HG02571 (cell line): ENCODE data around the gene TMEM170B.
"Not testable (repeated sequence)": the region's sequence is repeated elsewhere in the genome, so short reads cannot be mapped to it uniquely, and the experiment has no call there.

Source experiments
- ATAC-seq: cut with Tn5 transposase; IDR thresholded peaks from one replicate; pipeline ENCODE4 v1.9.1; 2021; ENCODE audit warnings: mild to moderate bottlenecking, moderate library complexity; ENCODE audit not compliant: unreplicated experiment

Gene TMEM170B

GRCh38 chr6:11527274-11527870 lies 10.2 kb upstream of the TMEM170B start:
- ATAC-seq = no peak

DNA sequence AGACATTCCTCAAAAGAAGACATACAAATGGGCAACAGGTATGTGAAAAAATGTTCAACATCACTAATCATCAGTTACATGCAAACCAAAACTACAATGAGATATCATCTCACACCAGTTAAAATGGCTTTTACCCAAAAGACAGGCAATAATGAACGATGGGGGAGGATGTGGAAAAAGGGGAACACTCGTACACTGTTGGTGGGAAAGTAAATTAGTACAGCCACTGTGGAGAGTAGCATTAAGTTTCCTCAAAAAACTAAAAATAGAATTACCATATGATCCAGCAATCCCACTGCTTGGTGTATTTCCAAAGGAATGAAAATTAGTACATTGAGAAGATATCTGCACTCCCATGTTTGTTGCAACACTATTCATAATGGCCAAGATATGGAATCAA lies 8.6 kb upstream of the TMEM170B start:
- no peak for ATAC-seq

DNA sequence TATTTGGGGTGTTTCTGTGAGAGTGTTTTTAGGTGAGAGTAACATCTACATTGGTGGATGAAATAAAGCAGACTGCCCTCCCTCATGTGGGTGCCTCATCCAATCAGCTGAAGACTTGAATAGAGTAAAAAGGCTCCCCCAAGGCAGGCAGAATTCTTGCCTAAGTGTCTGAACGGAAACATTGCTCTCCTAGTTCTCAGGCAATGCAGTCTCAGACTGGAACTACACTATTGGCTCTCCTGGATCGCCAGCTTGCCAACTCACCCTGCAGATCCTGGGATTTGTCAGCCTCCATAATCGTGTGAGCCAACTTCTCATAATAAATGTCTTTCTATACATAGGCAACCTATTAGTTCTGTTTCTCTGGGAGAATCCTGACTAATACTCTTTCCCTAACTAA lies 5.5 kb upstream of the TMEM170B start:
- ATAC-seq = no peak

GRCh38 chr6:11534561-11534960 lies 3.0 kb upstream of the TMEM170B start:
- ATAC-seq = no peak

- ATAC-seq = no peak
These were observed 1.7 kb upstream of the TMEM170B start for GRCh38 chr6:11535801-11536230.

GRCh38 chr6:11536795-11537194 lies 754 bp upstream of the TMEM170B start:
- no peak for ATAC-seq

- peak; percentile 16 for ATAC-seq
These were observed 686 bp downstream of the TMEM170B start for GRCh38 chr6:11538052-11538818.

DNA sequence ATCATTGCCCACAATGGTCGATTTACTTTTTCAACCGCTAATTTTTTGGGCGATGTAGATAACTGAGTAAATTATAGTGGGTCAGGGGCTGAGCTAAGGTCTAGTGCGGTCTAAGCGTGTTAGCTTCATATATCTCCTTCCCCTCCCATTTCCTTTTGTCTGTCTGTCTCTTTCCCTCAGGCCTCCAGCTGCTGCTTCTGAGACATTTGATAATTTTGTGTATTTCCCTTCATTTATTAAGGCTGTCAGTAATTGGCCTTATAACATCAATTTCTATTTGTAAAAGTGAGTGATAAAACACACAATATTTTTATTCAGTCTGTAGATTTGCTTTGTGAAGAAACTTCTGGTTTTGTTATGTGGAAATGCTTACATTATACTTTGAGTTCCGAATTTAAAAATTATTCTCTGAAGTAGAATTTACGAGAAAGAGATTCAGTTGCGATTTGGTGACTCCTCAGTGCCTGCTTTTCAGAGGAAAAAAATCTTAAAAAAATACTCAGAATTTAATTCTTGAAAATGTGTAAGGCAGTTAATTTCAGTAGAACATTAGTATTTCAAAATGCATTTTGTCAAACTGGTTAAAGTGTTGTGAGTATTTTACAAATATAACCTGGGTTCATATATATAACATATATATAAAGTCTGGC lies 1.4 kb downstream of the TMEM170B start:
- ATAC-seq = no peak

GRCh38 chr6:11542863-11543262 lies 5.3 kb downstream of the TMEM170B start:
- ATAC-seq = no peak

DNA sequence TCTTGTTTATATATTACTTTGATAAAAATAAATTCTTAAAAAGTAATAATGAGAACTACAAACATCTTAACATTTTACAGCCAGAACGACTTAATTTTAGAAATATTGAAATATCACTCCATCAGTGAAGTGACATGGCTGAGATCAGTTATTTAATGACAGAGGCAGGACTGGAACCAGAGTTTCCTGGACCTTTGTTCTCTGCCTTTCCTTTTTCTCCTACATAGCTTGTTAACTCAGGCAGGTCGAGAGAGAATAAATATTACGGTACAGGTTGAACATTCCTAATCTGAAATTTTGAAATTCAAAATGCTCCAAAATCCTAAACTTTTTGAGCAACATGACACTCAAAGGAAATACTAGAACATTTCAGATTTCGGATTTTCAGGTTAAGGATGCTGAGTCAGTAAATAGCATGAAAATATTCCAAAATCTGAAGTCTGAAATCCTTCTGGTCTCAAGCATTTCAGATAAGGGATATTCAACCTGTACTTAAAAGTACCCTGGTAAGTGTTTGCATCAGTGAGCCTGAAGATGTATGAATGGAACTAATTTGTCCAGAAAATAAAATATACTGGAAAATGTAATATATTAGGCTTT lies 6.5 kb downstream of the TMEM170B start:
- ATAC-seq = no peak

DNA sequence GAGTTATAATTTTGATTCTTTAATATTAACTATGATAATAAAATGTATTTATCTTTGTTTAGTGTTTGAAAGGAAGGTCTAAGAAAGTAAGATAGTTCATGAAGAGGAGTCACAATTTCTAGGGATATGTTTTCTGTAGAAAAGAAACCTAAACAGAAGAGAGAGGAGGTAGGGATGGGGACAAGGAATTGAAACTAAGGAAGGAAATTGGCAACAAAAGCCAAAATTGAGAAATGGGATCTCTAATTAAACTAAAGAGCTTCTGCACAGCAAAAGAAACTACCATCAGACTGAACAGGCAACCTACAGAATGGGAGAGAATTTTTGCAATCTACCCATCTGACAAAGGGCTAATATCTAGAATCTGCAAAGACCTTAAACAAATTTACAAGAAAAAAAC lies 10.3 kb downstream of the TMEM170B start:
- not testable (repeated sequence) for ATAC-seq

- not testable (repeated sequence) for ATAC-seq
These were observed 11.0 kb downstream of the TMEM170B start for GRCh38 chr6:11548578-11548977.

- no peak for ATAC-seq
These were observed 13.5 kb downstream of the TMEM170B start for GRCh38 chr6:11551053-11551452.

DNA sequence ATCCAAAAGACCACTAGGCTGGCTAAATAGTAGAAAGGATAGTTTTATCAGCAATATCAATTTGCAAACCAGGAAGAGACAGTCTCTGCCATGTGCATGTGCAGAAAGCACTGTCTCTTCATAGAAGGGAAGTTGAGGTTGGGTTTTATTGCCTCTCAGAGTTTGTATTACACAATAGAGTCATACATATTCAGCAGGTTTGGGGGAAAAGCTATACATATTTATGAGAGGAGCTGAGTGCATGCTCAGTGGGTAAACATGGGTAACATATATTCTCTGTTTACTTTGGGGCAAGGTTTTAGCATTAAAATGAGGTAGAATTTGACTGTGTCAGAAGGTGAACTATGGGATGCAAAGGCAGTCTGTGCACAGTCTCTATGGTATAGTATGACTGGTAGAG lies 14.9 kb downstream of the TMEM170B start:
- ATAC-seq = no peak

GRCh38 chr6:11553824-11554223 lies 16.3 kb downstream of the TMEM170B start:
- ATAC-seq = no peak

DNA sequence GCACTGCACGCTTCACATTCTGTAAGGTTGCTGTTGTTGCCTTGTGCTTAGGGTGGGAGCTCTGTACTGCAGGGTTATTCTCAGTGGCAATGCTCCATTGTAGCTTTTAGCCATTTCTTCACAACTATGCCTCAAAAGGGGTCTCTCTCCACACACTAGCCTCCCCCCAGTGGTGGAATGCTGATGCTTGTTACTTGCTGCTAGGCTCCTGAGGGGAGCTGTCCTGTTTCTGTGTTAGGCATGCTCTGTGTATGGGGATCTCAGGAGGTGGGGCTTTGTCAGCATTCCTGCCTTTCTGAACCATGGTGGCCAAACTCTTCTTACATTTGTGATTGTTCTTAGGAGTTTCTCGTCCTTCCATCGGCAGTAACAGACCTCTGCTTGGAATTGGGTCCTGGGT lies 18.8 kb downstream of the TMEM170B start:
- no peak for ATAC-seq

DNA sequence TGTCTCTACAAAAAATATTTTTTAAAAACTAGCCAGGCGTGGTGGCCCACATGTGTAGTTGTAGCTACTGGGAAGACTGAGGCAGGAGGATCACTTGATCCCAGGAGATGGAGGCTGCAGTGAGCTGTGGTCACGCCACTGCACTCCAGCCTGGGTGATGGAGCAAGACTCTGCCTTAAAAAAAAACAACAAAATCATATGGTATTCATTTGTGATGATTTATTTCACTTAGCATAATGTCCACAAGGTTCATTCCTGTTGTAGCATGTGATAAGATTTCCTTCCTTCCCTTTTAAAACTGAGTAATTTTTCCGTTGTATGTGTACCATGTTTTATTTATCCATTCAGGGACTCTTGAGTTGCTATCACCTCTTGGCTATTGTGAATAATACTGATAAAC lies 26.2 kb downstream of the TMEM170B start:
- no peak for ATAC-seq

GRCh38 chr6:11566609-11567008 lies 29.1 kb downstream of the TMEM170B start:
- no peak for ATAC-seq

DNA sequence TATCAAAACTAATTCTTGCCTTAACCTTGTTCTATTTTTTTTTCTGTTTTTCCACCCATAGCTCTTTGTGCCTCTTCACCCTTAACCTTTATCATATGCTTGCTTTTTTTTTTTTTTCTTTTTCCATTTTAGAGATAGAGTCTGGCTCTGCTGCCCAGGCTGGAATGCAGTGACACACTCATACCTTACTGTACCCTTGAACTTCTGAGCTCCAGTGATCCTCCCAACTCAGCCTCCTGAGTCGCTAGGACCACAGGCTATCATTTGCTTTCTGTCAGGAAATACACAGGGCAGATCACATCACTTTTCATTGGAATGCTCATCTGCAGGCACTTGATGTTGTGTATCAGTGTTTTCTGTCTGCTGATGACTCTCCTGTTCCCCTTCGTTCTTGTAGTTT lies 33.5 kb downstream of the TMEM170B start:
- ATAC-seq = no peak

GRCh38 chr6:11575408-11576033 lies 38.0 kb downstream of the TMEM170B start:
- ATAC-seq = peak; percentile 75

DNA sequence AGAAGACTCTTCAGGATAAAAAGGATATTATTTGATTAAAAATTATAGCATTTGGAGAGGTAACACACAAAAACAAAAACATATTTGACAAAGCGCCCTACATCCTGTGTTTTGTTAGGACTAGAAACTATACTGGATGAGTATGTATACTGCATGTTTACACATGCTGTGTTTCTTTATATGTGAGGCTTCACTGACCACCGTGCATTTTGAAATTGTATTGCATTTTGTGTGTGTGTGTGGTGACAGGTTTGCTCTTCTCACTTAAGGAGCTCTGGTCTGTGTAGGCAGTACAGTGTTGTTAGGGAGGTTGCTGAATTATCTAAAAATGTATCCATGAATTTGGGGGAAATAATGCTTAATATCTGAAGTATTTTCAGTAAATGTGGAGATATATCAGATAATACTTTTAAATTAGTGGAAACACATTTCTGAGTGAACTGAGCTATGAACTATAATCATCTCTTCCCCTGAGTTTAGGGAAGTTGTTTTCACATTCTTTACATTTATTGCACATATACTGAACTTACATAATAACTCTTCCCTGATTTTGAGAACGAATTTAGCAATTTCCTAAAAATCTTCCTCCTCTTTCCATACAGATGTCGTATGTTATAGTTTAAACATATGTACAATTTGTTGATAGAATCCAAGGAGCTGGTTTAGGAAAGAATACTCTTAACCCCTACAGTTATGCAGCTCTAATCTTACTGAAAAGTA lies 43.3 kb downstream of the TMEM170B start:
- no peak for ATAC-seq
